Brain microvascular endothelial cell (primary cell): ENCODE measurements around the gene KRT17.
"Not testable (repeated sequence)": the region's sequence is repeated elsewhere in the genome, so short reads cannot be mapped to it uniquely, and the experiment has no call there.

Experiments
- DNase-seq: peaks from one replicate; pipeline ENCODE4 v3.0.0-alpha.2; 2020
- H3K27ac ChIP-seq: fragments of 250-450 bp; sonication (Bioruptor Pico); 2 replicates; pipeline ENCODE4 v1.5.1; 2020; ENCODE audit warnings: mild to moderate bottlenecking, moderate library complexity
- H3K27me3 ChIP-seq: fragments of 250-450 bp; sonication (Bioruptor Pico); replicated peaks from 2 replicates; pipeline ENCODE4 v1.5.1; 2020; ENCODE audit warnings: mild to moderate bottlenecking
- H3K36me3 ChIP-seq: fragments of 250-450 bp; sonication (Bioruptor Pico); replicated peaks from 2 replicates; pipeline ENCODE4 v1.5.1; 2020; ENCODE audit warnings: mild to moderate bottlenecking
- H3K4me3 ChIP-seq: 2 replicates; pipeline ENCODE4 v1.5.1; 2011; ENCODE audit warnings: low read depth, mild to moderate bottlenecking, control low read depth, low read length, moderate library complexity
- in situ Hi-C: cut with HindIII; loops from 2 replicates; pipeline ENCODE4 v1.10.0; 2017; ENCODE audit warnings: low sequenced_read_pairs, low pct_ligation_motif_present
- TF ChIP-seq, protein P1 (sequence below): IDR thresholded peaks from 2 replicates; pipeline ENCODE4 v1.5.1; 2011; ENCODE audit warnings: low read depth, mild to moderate bottlenecking, moderate library complexity, low read length, control low read depth, inconsistent platforms; ENCODE audit errors: missing control alignments

Gene KRT17

DNA sequence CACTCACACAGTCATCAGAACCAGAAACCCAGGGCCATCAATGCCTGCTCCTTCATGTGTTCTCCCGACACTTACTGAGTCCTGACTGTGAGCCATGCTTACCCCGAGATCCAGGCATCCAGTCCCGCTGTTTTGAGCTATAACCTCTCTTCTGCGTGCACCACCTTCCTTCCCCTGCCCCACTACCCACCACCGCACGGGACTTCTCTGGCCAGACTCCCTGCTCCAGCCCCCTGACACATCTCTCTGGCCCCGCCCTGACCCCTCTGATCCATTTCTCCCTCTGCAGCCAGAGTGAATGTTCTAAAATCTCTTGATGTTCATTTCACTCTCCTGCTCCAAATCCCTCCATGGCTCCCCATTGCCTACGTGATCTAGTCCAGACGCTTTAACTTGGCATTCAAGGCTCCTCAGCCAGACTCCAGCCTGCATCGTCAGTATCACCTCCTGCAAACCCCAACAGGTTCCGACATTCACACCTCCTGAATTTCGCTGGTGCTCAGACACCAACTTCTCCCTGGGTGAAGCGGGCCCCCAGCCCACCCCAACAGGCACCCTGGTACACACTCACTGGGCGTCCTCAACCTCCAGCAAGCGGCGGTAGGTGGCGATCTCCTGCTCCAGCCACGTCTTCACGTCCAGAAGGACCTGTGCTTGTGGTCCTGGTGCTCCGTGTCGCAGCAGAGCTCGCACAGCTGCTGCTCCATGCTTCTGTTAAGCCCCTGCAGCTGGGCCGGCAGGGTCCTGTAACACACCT lies 3.1 kb upstream of the KRT17 start:
- H3K27ac ChIP-seq = no peak overlapping the region
- no peak overlapping the region for H3K4me3 ChIP-seq
- in situ Hi-C loops = no loop called here
- H3K36me3 ChIP-seq = no peaks in the 10 kb centered on the region
- TF ChIP-seq, protein P1, sequence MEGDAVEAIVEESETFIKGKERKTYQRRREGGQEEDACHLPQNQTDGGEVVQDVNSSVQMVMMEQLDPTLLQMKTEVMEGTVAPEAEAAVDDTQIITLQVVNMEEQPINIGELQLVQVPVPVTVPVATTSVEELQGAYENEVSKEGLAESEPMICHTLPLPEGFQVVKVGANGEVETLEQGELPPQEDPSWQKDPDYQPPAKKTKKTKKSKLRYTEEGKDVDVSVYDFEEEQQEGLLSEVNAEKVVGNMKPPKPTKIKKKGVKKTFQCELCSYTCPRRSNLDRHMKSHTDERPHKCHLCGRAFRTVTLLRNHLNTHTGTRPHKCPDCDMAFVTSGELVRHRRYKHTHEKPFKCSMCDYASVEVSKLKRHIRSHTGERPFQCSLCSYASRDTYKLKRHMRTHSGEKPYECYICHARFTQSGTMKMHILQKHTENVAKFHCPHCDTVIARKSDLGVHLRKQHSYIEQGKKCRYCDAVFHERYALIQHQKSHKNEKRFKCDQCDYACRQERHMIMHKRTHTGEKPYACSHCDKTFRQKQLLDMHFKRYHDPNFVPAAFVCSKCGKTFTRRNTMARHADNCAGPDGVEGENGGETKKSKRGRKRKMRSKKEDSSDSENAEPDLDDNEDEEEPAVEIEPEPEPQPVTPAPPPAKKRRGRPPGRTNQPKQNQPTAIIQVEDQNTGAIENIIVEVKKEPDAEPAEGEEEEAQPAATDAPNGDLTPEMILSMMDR = no peak
- no peak for DNase-seq
- no peaks in the 10 kb centered on the region for H3K27me3 ChIP-seq

DNA sequence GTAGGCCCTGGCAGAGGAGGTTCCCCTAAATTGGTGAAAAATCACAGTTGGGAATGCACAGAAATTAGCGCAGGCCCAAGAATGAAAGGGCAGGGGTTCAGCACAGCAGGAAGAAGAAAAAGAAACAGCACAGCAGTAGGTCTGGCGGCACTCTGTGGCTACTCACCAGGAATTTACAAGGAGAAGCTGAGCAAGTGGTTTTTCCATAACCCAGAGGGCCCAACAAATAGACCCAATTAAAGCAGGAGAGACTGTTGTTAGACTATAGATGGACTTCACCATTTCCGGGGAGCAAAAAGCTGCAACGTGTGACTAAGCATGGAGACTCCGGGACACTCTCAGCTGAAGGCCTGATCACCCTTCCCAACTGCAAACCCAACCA lies 2.5 kb upstream of the KRT17 start:
- H3K27me3 ChIP-seq, H3K4me3 ChIP-seq, H3K36me3 ChIP-seq, H3K27ac ChIP-seq, in situ Hi-C loops: not testable (repeated sequence)
- peak; percentile 29 for DNase-seq

DNA sequence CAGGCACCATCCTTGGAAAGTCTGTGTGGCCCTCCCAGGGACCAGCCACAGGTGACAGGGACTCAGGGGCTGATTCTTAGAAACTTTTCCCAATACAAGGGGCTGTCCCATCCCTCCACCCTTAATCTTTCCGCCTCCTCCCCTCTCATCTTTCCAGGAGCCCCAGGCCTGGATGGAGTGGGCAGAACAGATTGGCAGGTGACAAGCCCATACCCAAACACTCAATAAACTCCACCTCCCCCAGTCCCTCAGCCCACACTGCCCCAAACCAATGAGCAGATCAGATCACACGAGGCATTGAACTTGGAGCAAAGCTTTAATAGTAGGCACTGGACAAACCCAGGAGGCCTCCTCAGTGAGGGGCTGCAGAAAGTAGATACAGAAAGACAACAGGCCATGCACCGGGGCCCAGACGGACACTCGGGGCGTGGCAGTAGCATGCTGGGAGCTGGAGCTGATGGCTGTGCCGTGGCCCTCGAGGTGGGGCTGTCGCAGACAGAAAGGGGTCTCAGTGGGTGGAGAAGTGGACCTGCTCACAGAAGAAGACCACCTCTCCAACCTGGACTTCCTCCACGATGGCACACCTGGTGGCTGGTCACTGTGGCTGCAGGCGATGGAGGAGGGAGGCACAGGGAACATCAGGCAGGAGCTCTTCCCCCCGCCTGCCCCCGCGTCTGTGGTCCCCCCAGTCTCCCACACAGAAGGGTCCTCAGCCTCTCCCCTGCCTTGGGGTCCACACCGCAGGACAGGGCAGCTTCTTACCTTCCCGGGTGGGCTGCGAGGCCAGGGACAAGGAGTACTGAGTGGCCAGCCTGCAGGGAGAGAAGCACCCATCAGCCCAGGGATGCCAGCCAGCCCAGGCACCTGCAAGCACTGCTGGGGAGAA lies 1.9 kb upstream of the KRT17 start:
- H3K27ac ChIP-seq, H3K27me3 ChIP-seq, H3K4me3 ChIP-seq, H3K36me3 ChIP-seq, DNase-seq, in situ Hi-C loops: not testable (repeated sequence)

DNA sequence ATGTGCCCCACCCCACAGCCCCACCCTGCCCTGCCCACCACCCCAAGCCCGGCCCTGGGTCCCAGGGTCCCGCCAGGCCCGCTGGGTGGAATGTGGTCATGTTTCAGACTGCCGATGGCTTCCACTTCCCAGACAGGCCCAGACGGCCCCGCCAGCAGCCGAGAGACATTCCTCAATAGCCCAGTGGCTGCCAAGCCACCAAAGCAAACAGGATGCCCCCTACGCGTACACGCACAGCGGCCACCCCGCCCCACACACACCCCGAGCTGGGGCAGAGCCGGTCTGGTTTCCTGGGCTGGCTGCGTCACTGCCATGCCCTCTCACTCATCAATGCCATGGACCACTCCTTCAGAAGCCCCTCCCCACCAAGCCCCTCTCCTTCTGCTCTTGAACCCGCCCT lies 1.2 kb upstream of the KRT17 start:
- H3K36me3 ChIP-seq = no peaks in the 10 kb centered on the region
- DNase-seq = peak; percentile 51
- no peaks in the 10 kb centered on the region for H3K27me3 ChIP-seq
- no peak overlapping the region for H3K27ac ChIP-seq
- TF ChIP-seq, protein P1 = no peak
- in situ Hi-C loops = no loop called here
- H3K4me3 ChIP-seq = no peak overlapping the region

DNA sequence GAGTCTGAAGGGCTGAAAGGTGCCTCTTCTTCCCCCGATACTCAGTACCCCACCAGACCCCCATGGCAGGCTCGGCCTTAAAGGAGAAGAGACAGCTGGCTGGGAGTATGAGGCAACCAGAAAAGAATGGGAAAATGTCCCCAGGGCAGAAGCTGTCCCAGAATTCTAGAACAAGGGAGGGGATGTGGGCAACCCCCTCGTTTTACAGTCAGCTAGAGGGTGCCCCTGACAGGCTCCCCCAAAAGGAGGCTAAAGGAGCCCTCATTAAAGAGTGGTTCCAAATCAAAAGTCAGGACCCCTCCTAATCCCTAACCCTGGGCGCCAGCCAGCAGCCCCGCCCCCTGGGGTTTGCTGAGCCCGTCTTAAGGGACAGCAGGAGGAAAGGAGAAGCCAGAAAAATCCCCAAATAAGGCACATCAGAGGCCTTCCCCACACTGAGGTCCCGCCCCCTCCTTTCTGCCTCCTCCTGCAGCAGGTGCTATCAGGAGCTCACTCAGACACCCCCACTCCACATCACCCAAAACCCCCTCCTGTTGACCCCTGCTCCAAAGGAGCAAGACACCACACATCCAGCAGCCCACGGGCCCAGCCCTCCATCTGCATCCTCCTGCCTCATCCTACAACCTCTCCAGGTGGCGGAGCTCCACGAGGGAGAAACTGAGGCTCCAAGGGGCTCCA lies 1.1 kb downstream of the KRT17 start:
- in situ Hi-C loops, H3K27ac ChIP-seq, H3K27me3 ChIP-seq, H3K36me3 ChIP-seq, H3K4me3 ChIP-seq, DNase-seq: not testable (repeated sequence)

DNA sequence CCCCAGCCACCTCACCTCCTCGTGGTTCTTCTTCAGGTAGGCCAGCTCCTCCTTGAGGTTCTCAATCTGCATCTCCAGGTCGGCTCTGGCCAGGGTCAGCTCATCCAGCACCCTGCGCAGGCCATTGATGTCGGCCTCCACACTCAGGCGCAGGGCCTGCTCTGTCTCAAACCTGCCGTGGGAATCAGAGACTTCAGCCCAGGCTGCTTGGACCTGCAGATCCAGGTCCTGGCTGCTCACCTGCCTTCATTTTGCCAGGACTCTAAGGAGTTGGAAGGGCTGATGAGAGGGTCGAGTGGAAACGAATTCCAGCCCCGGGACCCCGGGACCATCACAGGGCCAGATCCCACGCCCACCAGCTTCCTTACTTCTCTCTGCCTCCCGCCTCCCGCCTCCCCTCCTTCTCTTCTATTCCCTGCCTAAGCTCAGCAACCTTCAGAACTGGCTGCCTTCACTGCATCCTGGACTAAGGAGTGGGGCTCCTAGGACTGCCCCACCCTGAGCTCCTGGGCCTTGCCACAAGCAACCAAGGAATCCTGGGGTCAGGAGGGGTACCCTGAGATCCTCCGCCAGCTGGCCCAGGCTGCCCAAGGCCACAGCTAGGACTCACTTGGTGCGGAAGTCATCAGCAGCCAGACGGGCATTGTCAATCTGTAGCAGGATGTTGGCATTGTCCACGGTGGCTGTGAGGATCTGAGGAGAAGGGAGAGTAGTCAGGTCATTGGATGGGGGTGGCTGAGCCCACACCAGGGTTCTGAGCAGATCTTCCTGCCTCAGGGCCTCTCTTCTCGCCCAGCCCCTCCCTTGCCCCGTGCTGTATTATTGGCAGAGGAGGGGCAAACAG lies 1.8 kb downstream of the KRT17 start:
- H3K4me3 ChIP-seq, DNase-seq, H3K27ac ChIP-seq, in situ Hi-C loops, H3K27me3 ChIP-seq, H3K36me3 ChIP-seq: not testable (repeated sequence)

DNA sequence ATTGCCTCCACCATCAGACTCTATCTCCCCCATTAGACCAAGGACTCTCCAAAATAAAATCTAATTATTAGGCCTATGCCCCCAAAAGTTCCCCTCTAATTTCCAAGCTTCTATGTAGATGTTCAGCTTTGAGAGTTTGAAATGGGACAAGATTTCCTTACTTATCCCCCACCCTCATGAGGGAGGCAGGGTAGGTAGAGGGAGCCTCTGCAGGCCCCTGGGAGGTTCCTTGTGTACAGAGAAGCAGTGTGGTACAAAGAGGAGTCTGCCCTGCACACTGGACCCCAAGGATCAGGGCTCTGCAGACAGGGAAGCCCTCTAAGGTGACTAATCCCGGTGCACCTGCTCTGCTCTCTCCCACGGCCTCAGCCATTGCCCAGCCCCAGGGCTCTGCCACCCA lies 2.5 kb downstream of the KRT17 start:
- Histone ChIP-seq H3K27me3 (no peaks in the 10 kb centered on the region), H3K4me3 (no peak overlapping the region), H3K27ac (no peak overlapping the region)

DNA sequence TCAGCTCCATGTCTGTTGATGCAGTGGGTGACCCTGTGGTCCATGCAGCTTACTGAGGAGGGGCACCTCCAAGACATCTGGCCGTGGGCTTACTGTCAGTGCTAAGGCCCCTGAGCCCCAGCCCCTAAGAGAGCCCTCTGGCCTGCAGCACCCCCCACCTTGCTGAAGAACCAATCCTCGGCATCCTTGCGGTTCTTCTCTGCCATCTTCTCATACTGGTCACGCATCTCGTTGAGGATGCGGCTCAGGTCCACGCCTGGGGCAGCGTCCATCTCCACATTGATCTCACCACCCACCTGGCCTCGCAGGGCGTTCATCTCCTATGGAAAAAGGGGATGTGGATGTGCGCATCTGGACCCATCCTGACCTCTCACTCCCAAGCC lies 2.9 kb downstream of the KRT17 start:
- H3K27me3 ChIP-seq, H3K4me3 ChIP-seq, H3K36me3 ChIP-seq, H3K27ac ChIP-seq, in situ Hi-C loops, DNase-seq: not testable (repeated sequence)

More for the DNA sequence above, 2.5 kb downstream of the KRT17 start:
- TF ChIP-seq, protein P1 = no peak
- DNase-seq = no peak
- no peaks in the 10 kb centered on the region for H3K36me3 ChIP-seq
- in situ Hi-C loops = no loop called here
